Small intestine (tissue), 7 donors: ENCODE data around the gene NDRG4. TPM values are rescaled to one million over a fixed set of nuclear protein-coding genes. Genes with fewer than 3 reads are reported as not detected.
"Not testable (repeated sequence)": the region's sequence is repeated elsewhere in the genome, so short reads cannot be mapped to it uniquely, and the experiment has no call there.

Source experiments
- DNase-seq, 2 donors: peaks; one replicate each; pipeline versions ENCODE4 v3.0.0 to v3.0.0-alpha.2; 2013
- FAIRE-seq: peaks from 2 replicates; lab custom pipeline; 2012; peaks lifted over from hg19 to GRCh38; lab: Jason Lieb, UNC
- H3K27ac ChIP-seq, 3 donors: one replicate each; pipeline ENCODE4 v1.5.1; 2013; ENCODE audit warnings: low read length in 2 of 3, mild to moderate bottlenecking in 2 of 3, control low read depth in 1 of 3, inconsistent platforms in 1 of 3, low read depth in 1 of 3, moderate library complexity in 1 of 3
- H3K27me3 ChIP-seq, 3 donors: one replicate each; pipeline ENCODE4 v1.6.1; 2013; ENCODE audit warnings: low read length in 3 of 3, inconsistent platforms in 1 of 3; ENCODE audit not compliant: control insufficient read depth in 3 of 3, insufficient read depth in 3 of 3
- H3K36me3 ChIP-seq, 3 donors: one replicate each; pipeline ENCODE4 v1.6.1; 2013; ENCODE audit warnings: low read length in 3 of 3, inconsistent platforms in 1 of 3, low read depth in 1 of 3, mild to moderate bottlenecking in 1 of 3, moderate library complexity in 1 of 3; ENCODE audit not compliant: control insufficient read depth in 3 of 3, insufficient read depth in 2 of 3
- H3K4me1 ChIP-seq, 3 donors: one replicate each; pipeline ENCODE4 v1.6.1; 2013; ENCODE audit warnings: low read length in 2 of 3, inconsistent platforms in 1 of 3, low read depth in 1 of 3, mild to moderate bottlenecking in 1 of 3, moderate library complexity in 1 of 3; ENCODE audit not compliant: control insufficient read depth in 3 of 3, insufficient read depth in 2 of 3
- H3K4me3 ChIP-seq, 3 donors: one replicate each; pipeline ENCODE4 v1.5.1; 2013; ENCODE audit warnings: low read length in 3 of 3, control low read depth in 1 of 3, inconsistent platforms in 1 of 3, low read depth in 1 of 3, mild to moderate bottlenecking in 1 of 3, moderate library complexity in 1 of 3
- H3K9me3 ChIP-seq, 2 donors: one replicate each; pipeline ENCODE4 v1.6.1; 2013; ENCODE audit warnings: low read depth in 1 of 2, low read length in 1 of 2; ENCODE audit not compliant: control insufficient read depth in 2 of 2, insufficient read depth in 1 of 2
- WGBS, 3 donors: extraction: QIAGEN DNeasy Blood & Tissue Kit; methylation state at CpG; one replicate each; pipeline ENCODE4 v1.1.7; 2013; 5-methylcytosine and 5-hydroxymethylcytosine counted together
- polyA plus RNA-seq, 4 donors: library from polyadenylated mRNA; stranded (reverse) in 3 of 4; unstranded in 1 of 4; fragments of 200-250 nt in 3 of 4; fragments of 120-200 nt in 1 of 4; gene quantifications; one replicate each; pipeline versions ENCODE4 v1.2.1 to v1.2.3, GENCODE V29; 2013
- donor health status: healthy with polysubstance abuse.
- donor health status: control.
- donor health status: control.
- donor health status: Bipolar disorder and iron deficiency.
- donor health status: healthy.

Gene NDRG4
- polyA plus RNA-seq, 4 donors, result 0.67 to 19.3 (median 6.0) TPM

DNA sequence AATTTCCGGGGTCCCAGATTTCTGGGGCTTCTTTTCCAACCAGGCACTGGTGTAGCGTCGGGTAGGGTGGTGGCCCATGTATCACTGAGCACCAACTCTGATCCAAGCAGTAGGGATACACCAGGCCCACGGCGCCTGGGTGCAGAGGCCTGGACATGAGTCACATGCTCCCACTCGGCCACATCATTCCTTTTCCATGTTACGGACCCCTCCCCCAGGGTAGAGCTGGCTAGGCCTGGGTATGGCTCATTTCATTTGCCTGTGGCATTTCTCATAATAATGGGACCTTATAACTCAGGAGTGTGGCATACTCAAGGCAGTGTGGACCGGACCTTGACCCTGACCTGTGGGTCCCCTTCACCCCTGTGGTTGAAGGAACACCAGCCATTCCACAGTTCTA, 18.0 kb upstream of the NDRG4 start:
- Histone ChIP-seq H3K36me3 (no peaks in the 10 kb centered on the region), H3K27ac (no peak overlapping the region), H3K27me3 (peaks cover 0 to 3% (median 0%) of the 10 kb centered on the region in 3 donors), H3K4me1 (no peaks in the 10 kb centered on the region), H3K9me3 (no peaks in the 10 kb centered on the region), H3K4me3 (no peak overlapping the region)
- no peak for FAIRE-seq
- WGBS, 3 donors, result 63 to 74% (median 74%) methylated on average over 8 of the region's 8 CpGs
- DNase-seq, result no peak

DNA sequence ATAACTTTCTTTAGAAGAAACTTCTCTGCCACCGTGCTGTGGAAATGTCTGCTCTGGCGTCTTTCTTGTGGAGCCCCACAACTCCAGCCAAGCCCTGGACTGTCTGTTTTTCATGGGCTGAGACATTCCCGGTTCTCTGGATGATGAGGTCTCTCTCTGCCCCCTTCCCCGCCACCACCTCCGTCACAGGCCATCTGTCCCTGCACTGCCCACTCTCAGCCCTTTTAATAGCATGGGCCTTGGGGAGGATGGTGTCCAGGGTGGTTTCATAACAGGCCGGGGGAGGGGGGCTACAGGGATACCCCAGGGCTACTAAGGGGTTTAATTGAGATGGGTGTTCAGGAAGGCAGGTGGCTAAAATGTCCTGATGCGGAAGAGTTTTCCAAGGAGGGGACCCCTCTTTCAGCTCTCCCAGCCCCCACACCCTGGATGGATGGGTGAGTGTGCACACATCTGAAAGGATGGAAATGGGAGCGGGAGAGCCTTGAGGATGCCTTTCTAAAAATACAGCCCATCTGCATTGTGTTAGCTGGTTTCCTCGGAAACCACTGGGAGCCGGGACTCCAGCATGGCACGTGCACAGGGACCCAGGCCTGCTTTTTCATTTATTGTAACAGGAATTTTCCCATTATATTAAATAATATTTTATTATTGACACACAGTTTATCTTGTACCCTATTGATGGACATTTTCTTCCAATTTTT, 14.6 kb upstream of the NDRG4 start:
- H3K9me3 ChIP-seq, result no peaks in the 10 kb centered on the region
- DNase-seq, result no peak
- no peaks in the 10 kb centered on the region for H3K4me1 ChIP-seq
- H3K27me3 ChIP-seq, result no peaks in the 10 kb centered on the region
- 72 to 78% (median 72%) methylated on average over 11 of the region's 11 CpGs for WGBS, 3 donors
- no peak for FAIRE-seq
- H3K4me3 ChIP-seq, result no peak overlapping the region
- no peak overlapping the region for H3K27ac ChIP-seq
- H3K36me3 ChIP-seq, result no peaks in the 10 kb centered on the region

DNA sequence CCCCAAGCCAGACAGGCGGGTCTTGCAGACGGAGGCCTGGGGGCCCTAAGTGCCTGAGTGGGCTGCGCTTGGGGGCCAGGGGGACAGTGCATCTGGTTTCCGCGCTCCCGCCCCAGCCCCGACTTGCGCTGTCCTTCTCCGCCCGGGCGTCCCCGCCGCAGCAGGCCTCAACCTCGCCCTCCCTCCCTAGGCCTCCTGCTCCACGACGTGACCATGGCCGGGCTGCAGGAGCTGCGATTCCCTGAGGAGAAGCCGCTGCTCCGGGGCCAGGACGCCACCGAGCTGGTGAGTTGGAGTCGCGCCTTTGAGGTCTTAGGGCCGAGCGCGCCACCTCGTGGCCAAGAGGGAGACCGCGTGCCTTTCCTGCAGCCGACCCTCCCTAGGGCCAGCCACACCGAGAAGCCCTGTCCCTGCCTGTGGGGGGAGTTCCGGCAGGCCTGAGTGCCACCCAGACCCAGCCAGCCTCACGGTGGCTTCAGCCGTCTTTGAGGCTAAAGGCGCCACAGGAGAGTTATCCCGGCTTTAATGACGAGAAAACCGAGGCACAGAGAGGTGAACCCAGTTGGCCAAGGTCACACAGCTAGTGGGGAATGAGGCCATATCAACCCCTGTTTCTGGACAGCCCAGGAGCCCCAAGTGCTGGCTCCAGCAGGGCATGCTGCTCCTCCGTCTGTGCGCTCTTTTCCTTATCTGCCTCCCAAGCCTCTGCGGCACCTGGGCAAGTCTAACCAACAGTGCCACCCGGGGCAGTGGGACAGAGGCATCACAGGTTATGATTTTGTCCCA, 12.2 kb upstream of the NDRG4 start:
- peaks cover 0 to 4% (median 0%) of the 10 kb centered on the region in 3 donors for H3K27me3 ChIP-seq
- H3K36me3 ChIP-seq, result no peaks in the 10 kb centered on the region
- WGBS, 3 donors, result 19 to 20% (median 20%) methylated on average over 43 of the region's 43 CpGs
- no peaks in the 10 kb centered on the region for H3K9me3 ChIP-seq
- no peaks in the 10 kb centered on the region for H3K4me1 ChIP-seq
- DNase-seq (peak; percentile 65 to 85), FAIRE-seq (no peak)
- peak overlapping the region in 1 of 3 donors; percentile 15 for H3K4me3 ChIP-seq
- no peak overlapping the region for H3K27ac ChIP-seq

DNA sequence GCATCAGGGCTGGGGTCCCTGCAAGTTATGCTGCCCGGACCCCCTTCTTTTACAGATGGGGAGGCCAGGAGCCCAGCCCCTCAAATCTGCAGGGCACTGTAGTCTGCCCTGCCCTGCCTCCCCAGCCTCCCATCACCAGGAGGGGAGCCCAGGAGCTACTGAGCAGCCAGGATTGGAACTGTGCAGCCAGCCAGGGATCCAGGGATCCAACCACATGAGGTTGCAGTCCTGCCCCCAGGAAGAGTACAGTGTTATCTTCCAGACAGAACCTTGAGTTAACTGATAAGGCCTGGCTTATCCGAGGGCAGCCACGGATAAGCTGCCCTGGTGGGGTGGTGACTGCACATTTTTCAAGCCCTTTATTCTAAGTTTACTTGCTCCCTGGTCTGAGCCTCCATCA, 11.4 kb upstream of the NDRG4 start:
- H3K4me3 ChIP-seq, result no peak overlapping the region
- peaks cover 0 to 4% (median 0%) of the 10 kb centered on the region in 3 donors for H3K27me3 ChIP-seq
- no peaks in the 10 kb centered on the region for H3K9me3 ChIP-seq
- no peaks in the 10 kb centered on the region for H3K36me3 ChIP-seq
- H3K27ac ChIP-seq, result no peak overlapping the region
- FAIRE-seq (no peak), DNase-seq (no peak)
- no peaks in the 10 kb centered on the region for H3K4me1 ChIP-seq
- WGBS, 3 donors, result 26 to 56% (median 33%) methylated on average over 3 of the region's 3 CpGs

DNA sequence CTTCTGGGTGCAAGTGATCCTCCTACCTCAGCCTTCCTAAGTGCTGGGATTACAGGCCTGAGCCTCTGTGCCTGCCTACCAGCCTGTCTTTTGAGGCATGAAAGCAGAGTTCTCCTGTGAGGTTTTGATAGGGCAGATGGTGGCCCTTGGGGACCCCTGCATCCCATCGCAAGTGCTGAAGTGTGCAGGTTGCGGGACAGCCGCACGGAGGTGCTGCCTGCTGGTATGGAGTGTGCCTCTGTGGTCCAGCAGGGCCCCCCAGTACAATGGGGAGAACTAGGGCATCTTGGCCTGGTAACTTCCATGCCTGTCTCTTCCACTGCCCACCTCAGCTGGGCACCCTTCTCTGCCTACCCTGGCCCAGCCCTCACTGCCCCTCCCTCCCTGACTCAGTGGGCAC, 9.9 kb upstream of the NDRG4 start:
- H3K27ac ChIP-seq, result no peak overlapping the region
- no peak overlapping the region for H3K4me3 ChIP-seq
- H3K9me3 ChIP-seq, result no peaks in the 10 kb centered on the region
- FAIRE-seq (no peak), DNase-seq (no peak)
- peaks cover 0 to 7% (median 0%) of the 10 kb centered on the region in 3 donors for H3K27me3 ChIP-seq
- no peaks in the 10 kb centered on the region for H3K36me3 ChIP-seq
- H3K4me1 ChIP-seq, result no peaks in the 10 kb centered on the region
- WGBS, 3 donors, result 96 to 100% (median 98%) methylated on average over 4 of the region's 4 CpGs

DNA sequence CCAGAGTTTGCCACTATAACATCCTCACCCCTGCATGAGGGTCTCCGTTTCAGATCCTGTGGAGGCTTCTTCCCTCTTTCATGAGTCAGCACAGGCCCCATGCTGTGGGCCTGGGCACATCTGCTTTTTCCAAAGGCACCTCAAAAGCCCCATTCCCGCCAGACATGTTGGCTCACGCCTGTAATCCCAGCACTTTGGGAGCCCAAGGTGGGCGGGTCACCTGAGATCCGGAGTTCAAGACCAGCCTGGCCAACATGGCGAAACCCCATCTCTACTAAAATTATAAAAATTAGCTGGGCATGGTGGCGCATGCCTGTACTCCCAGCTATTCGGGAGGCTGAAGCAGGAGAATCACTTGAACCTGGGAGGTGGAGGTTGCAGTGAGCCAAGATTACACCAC, 9.4 kb upstream of the NDRG4 start:
- 82 to 89% (median 85%) methylated on average over 8 of the region's 8 CpGs for WGBS, 3 donors
- not testable (repeated sequence) for H3K36me3 ChIP-seq, DNase-seq, FAIRE-seq, H3K9me3 ChIP-seq, H3K4me1 ChIP-seq, H3K27me3 ChIP-seq, H3K4me3 ChIP-seq, H3K27ac ChIP-seq

DNA sequence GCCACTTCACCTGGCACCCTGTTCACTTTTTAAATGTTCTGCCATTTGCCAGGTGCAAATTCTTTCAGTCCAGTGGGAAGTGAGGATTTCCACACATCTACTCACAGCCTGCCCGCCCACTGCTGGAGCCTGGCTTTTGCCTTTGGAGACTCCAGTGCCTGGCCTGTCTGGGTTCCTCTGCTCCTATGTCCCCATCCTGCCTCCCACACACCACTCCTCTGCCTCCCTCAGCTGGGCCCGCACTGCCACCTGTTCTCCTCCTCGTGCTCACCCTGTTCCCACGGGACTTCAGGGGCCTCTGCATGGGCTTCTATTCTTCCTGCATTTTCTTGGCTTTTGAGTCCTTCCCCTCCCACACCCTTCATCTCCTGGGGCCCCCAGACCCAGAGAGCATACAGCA, 7.9 kb upstream of the NDRG4 start:
- H3K36me3 ChIP-seq, result no peaks in the 10 kb centered on the region
- 46 to 62% (median 56%) methylated on average over 4 of the region's 4 CpGs for WGBS, 3 donors

DNA sequence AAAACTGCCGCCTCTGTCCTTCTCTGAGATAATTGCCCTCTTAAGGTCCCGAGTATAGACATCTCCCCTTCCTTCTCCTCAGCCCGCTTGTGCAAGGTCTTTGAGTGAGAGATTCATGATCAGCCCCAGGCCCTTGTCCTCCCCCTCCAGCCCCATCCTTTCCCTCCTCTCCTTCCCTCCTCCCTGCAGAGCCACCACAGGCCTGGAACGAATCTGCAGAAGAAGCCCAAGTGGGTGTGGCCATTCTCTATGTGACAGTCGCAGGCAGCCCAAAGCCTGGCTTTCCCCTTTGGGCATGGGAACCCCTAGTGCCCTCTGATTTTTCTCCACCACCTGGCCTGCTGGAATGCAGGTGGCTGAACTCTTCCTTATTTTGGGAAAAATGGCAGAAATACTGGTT, 7.2 kb upstream of the NDRG4 start:
- Histone ChIP-seq H3K27me3 (peaks cover 0 to 7% (median 0%) of the 10 kb centered on the region in 3 donors), H3K27ac (no peak overlapping the region), H3K9me3 (no peaks in the 10 kb centered on the region), H3K36me3 (no peaks in the 10 kb centered on the region), H3K4me3 (no peak overlapping the region), H3K4me1 (peaks cover 0 to 4% (median 0%) of the 10 kb centered on the region in 3 donors)
- DNase-seq, result no peak
- WGBS, 3 donors, result 15 to 41% (median 29%) methylated on average over 5 of the region's 5 CpGs
- FAIRE-seq, result no peak

More for the DNA sequence above, 7.9 kb upstream of the NDRG4 start:
- peaks cover 0 to 4% (median 0%) of the 10 kb centered on the region in 3 donors for H3K4me1 ChIP-seq
- no peak overlapping the region for H3K4me3 ChIP-seq
- H3K9me3 ChIP-seq, result no peaks in the 10 kb centered on the region
- peaks cover 0 to 7% (median 0%) of the 10 kb centered on the region in 3 donors for H3K27me3 ChIP-seq
- FAIRE-seq, result no peak
- no peak overlapping the region for H3K27ac ChIP-seq
- no peak for DNase-seq
